Large intestine (tissue), 3 donors: ENCODE data around the gene KCNH5. TPM values are rescaled to one million over a fixed set of nuclear protein-coding genes. Genes with fewer than 3 reads are reported as not detected.

Experiments used
- DNase-seq, 2 donors: peaks; one replicate each; pipeline versions ENCODE4 v3.0.0 to v3.0.0-alpha.2; 2013
- H3K27ac ChIP-seq: one replicate; pipeline ENCODE4 v1.5.1; 2013; ENCODE audit warnings: low read length
- H3K27me3 ChIP-seq: 2 replicates; pipeline ENCODE4 v1.6.1; 2013; ENCODE audit warnings: low read length; ENCODE audit not compliant: control insufficient read depth, insufficient read depth
- H3K36me3 ChIP-seq: 2 replicates; pipeline ENCODE4 v1.6.1; 2013; ENCODE audit warnings: low read length; ENCODE audit not compliant: control insufficient read depth, insufficient read depth
- H3K4me1 ChIP-seq: one replicate; pipeline ENCODE4 v1.6.1; 2013; ENCODE audit warnings: low read length; ENCODE audit not compliant: control insufficient read depth, insufficient read depth
- H3K4me3 ChIP-seq: one replicate; pipeline ENCODE4 v1.5.1; 2013; ENCODE audit warnings: low read length
- H3K9me3 ChIP-seq: one replicate; pipeline ENCODE4 v1.6.1; 2013; ENCODE audit warnings: mild to moderate bottlenecking, low read depth, low read length, moderate library complexity; ENCODE audit not compliant: control insufficient read depth
- WGBS: methylation state at CpG from one replicate; pipeline ENCODE4 v1.1.5; 2013; ENCODE audit warnings: low lambda C conversion rate; ENCODE audit not compliant: insufficient coverage; 5-methylcytosine and 5-hydroxymethylcytosine counted together
- polyA plus RNA-seq: library from polyadenylated mRNA; unstranded; fragments of 120-200 nt; gene quantifications from one replicate; pipeline ENCODE4 v1.2.1, GENCODE V29; 2013

KCNH5 gene
- polyA plus RNA-seq, 1 donor, result 0.40 TPM

- no peak for DNase-seq
- no peaks in the 10 kb centered on the region for H3K9me3 ChIP-seq
- no peak overlapping the region for H3K27ac ChIP-seq
- H3K4me3 ChIP-seq, result no peak overlapping the region
- no peaks in the 10 kb centered on the region for H3K27me3 ChIP-seq
- no CpG with 5 or more reads among the region's 2 CpGs for WGBS
- H3K36me3 ChIP-seq, result no peaks in the 10 kb centered on the region
- no peaks in the 10 kb centered on the region for H3K4me1 ChIP-seq
Measured at GRCh38 chr14:62943202-62943601, 102.1 kb downstream of the KCNH5 start.

- Histone ChIP-seq H3K4me3 (no peak overlapping the region), H3K27ac (no peak overlapping the region), H3K4me1 (no peaks in the 10 kb centered on the region), H3K36me3 (no peaks in the 10 kb centered on the region), H3K9me3 (no peaks in the 10 kb centered on the region), H3K27me3 (no peaks in the 10 kb centered on the region)
- DNase-seq, result no peak
- WGBS, result 75% methylated on average over 1 of the region's 2 CpGs
Measured at GRCh38 chr14:62939970-62940369, 105.3 kb downstream of the KCNH5 start.

- Histone ChIP-seq H3K4me1 (no peaks in the 10 kb centered on the region), H3K9me3 (no peaks in the 10 kb centered on the region), H3K27ac (no peak overlapping the region), H3K36me3 (no peaks in the 10 kb centered on the region), H3K27me3 (no peaks in the 10 kb centered on the region), H3K4me3 (no peak overlapping the region)
- WGBS, result 95% methylated on average over 3 of the region's 4 CpGs
- DNase-seq, result no peak
Measured at GRCh38 chr14:62938778-62939177, 106.5 kb downstream of the KCNH5 start.

GRCh38 chr14:62934439-62934838, 110.8 kb downstream of the KCNH5 start:
- Histone ChIP-seq H3K36me3 (no peaks in the 10 kb centered on the region), H3K4me1 (no peaks in the 10 kb centered on the region), H3K27me3 (no peaks in the 10 kb centered on the region), H3K9me3 (no peaks in the 10 kb centered on the region), H3K27ac (no peak overlapping the region), H3K4me3 (no peak overlapping the region)
- 68% methylated on average over 2 of the region's 3 CpGs for WGBS
- no peak for DNase-seq

GRCh38 chr14:62921466-62921865, 123.8 kb downstream of the KCNH5 start:
- no peak overlapping the region for H3K27ac ChIP-seq
- H3K36me3 ChIP-seq, result no peaks in the 10 kb centered on the region
- H3K9me3 ChIP-seq, result no peaks in the 10 kb centered on the region
- 67% methylated on average over 1 of the region's 1 CpG for WGBS
- H3K27me3 ChIP-seq, result no peaks in the 10 kb centered on the region
- no peak overlapping the region for H3K4me3 ChIP-seq
- H3K4me1 ChIP-seq, result no peaks in the 10 kb centered on the region
- DNase-seq, result no peak

- WGBS, result no CpG with 5 or more reads among the region's 4 CpGs
- no peak for DNase-seq
- H3K36me3 ChIP-seq, result no peaks in the 10 kb centered on the region
- H3K27ac ChIP-seq, result no peak overlapping the region
- H3K4me1 ChIP-seq, result no peaks in the 10 kb centered on the region
- H3K4me3 ChIP-seq, result no peak overlapping the region
- H3K9me3 ChIP-seq, result no peaks in the 10 kb centered on the region
- no peaks in the 10 kb centered on the region for H3K27me3 ChIP-seq
Measured at GRCh38 chr14:62916551-62916950, 128.7 kb downstream of the KCNH5 start.

- no peaks in the 10 kb centered on the region for H3K27me3 ChIP-seq
- no peak overlapping the region for H3K27ac ChIP-seq
- no CpG with 5 or more reads among the region's 3 CpGs for WGBS
- no peaks in the 10 kb centered on the region for H3K4me1 ChIP-seq
- H3K4me3 ChIP-seq, result no peak overlapping the region
- no peaks in the 10 kb centered on the region for H3K36me3 ChIP-seq
- no peaks in the 10 kb centered on the region for H3K9me3 ChIP-seq
- no peak for DNase-seq
Measured at GRCh38 chr14:62914873-62915272, 130.4 kb downstream of the KCNH5 start.

- no peak for DNase-seq
- no peaks in the 10 kb centered on the region for H3K27me3 ChIP-seq
- H3K36me3 ChIP-seq, result no peaks in the 10 kb centered on the region
- no peak overlapping the region for H3K4me3 ChIP-seq
- no peak overlapping the region for H3K27ac ChIP-seq
- H3K4me1 ChIP-seq, result no peaks in the 10 kb centered on the region
- H3K9me3 ChIP-seq, result no peaks in the 10 kb centered on the region
- 80% methylated on average over 1 of the region's 2 CpGs for WGBS
Measured at GRCh38 chr14:62914025-62914424, 131.2 kb downstream of the KCNH5 start.

GRCh38 chr14:62908506-62908905, 136.8 kb downstream of the KCNH5 start:
- no peak overlapping the region for H3K4me3 ChIP-seq
- no peaks in the 10 kb centered on the region for H3K27me3 ChIP-seq
- no CpG with 5 or more reads among the region's 1 CpG for WGBS
- no peak for DNase-seq
- H3K27ac ChIP-seq, result no peak overlapping the region
- no peaks in the 10 kb centered on the region for H3K36me3 ChIP-seq
- H3K9me3 ChIP-seq, result no peaks in the 10 kb centered on the region
- no peaks in the 10 kb centered on the region for H3K4me1 ChIP-seq

GRCh38 chr14:62905566-62905965, 139.7 kb downstream of the KCNH5 start:
- H3K27me3 ChIP-seq, result no peaks in the 10 kb centered on the region
- no peaks in the 10 kb centered on the region for H3K36me3 ChIP-seq
- no peak overlapping the region for H3K27ac ChIP-seq
- no peak for DNase-seq
- no peak overlapping the region for H3K4me3 ChIP-seq
- H3K9me3 ChIP-seq, result no peaks in the 10 kb centered on the region
- no CpG with 5 or more reads among the region's 2 CpGs for WGBS
- H3K4me1 ChIP-seq, result no peaks in the 10 kb centered on the region

- H3K27ac ChIP-seq, result no peak overlapping the region
- no peak for DNase-seq
- WGBS, result 86% methylated on average over 1 of the region's 2 CpGs
- no peaks in the 10 kb centered on the region for H3K36me3 ChIP-seq
- no peaks in the 10 kb centered on the region for H3K9me3 ChIP-seq
- no peak overlapping the region for H3K4me3 ChIP-seq
- no peaks in the 10 kb centered on the region for H3K4me1 ChIP-seq
- no peaks in the 10 kb centered on the region for H3K27me3 ChIP-seq
Measured at GRCh38 chr14:62897771-62898170, 147.5 kb downstream of the KCNH5 start.
